ENCODE data around the gene EHD1. TPM values are rescaled to one million over a fixed set of nuclear protein-coding genes. Genes with fewer than 3 reads are reported as not detected.

EHD1 gene
- polyA plus RNA-seq, 2 of the 4 experiments (the other 2 are of a cell fraction) = 25.9 to 37.8 TPM

GRCh38 chr11:64849598-64850356 is 28.6 kb downstream of the EHD1 start:
- Histone ChIP-seq H3K4me1 (peaks cover 80% of the 10 kb centered on the region), H3K9me3 (no peaks in the 10 kb centered on the region), H3K27ac (peak overlapping the region; percentile 19 to 92; a peak in 4 of 6 replicates), H3K4me3 (no peak overlapping the region), H3K4me2 (no peak overlapping the region)
- 91% methylated on average over 15 of the region's 19 CpGs for WGBS (ENCODE audit: missing lambda C conversion rate)
- DNase-seq (ENCODE audit: low read depth in 1 of 2, low spot score in 1 of 2) = no peak
- POLR2A ChIA-PET = interaction anchor here (0.6 to 1.6 kb wide), 3 partner anchors 28 to 44 kb away, joined by 3 to 7 read pairs (median 3); partner anchors contain the start of gene EHD1
- TF ChIP-seq RAD21 (conservative IDR thresholded peaks at IDR 0.05 in 1 of 2, IDR thresholded peaks at IDR 0.05 in 1 of 2) (0 out of 5 replicates have a peak, but pooled peaks of 1 of the 2 experiments have one; percentile 2), FOSB (CRISPR knock-in tag; IDR thresholded peaks at IDR 0.05) (no peak), HOXA7 (CRISPR knock-in tag; IDR thresholded peaks at IDR 0.05) (no peak)
- no peak for ATAC-seq
- CTCF ChIA-PET = interaction anchor here (1.2 to 39.4 kb wide), 12 partner anchors 11 to 268 kb away, joined by 3 to 1607 read pairs (median 8); partner anchors contain the start of genes ARL2, BATF2, EHD1 and TM7SF2
- no peak for FAIRE-seq

- DNase-seq (ENCODE audit: low read depth in 1 of 2, low spot score in 1 of 2) (no peak), ATAC-seq (no peak), FAIRE-seq (no peak)
- WGBS (ENCODE audit: missing lambda C conversion rate) = 90% methylated on average over 15 of the region's 16 CpGs
- TF ChIP-seq CTCF (IDR thresholded peaks at IDR 0.05) (peak; percentile 24; the same call in 2 of the 3 replicates), EP300 (IDR thresholded peaks at IDR 0.05) (no peak), HMGXB4 (CRISPR knock-in tag; IDR thresholded peaks at IDR 0.05; ENCODE audit: borderline replicate concordance) (no peak), FOSB (CRISPR knock-in tag; IDR thresholded peaks at IDR 0.05) (no peak), HES2 (IDR thresholded peaks at IDR 0.05) (no peak), ZNF302 (CRISPR knock-in tag; IDR thresholded peaks at IDR 0.05) (no peak)
- H3K27ac ChIP-seq = peak overlapping the region; percentile 9 to 92; a peak in 5 of 6 replicates
- CTCF ChIA-PET = interaction anchor here (0.6 to 39.4 kb wide), 20 partner anchors 12 to 661 kb away, joined by 3 to 1607 read pairs (median 4); partner anchors contain the start of genes ARL2, BATF2, EHD1 and RASGRP2
- no peak overlapping the region for H3K4me3 ChIP-seq
- H3K9me3 ChIP-seq = no peaks in the 10 kb centered on the region
- H3K4me1 ChIP-seq = peaks cover 74% of the 10 kb centered on the region
- H3K4me2 ChIP-seq = 0 out of 3 replicates have a peak overlapping the region, but pooled peaks have one; percentile 4
- POLR2A ChIA-PET = interaction anchor here (1.0 to 1.7 kb wide), 5 partner anchors 29 to 148 kb away, joined by 3 to 7 read pairs (median 4); partner anchors contain the start of genes BATF2 and EHD1
Measured at GRCh38 chr11:64848826-64849597, 29.4 kb downstream of the EHD1 start.

- CTCF ChIA-PET = interaction anchor here (0.6 to 39.4 kb wide), 29 partner anchors 9 to 660 kb away, joined by 3 to 1607 read pairs (median 4); partner anchors contain the start of genes ARL2, BATF2, EHD1 and RASGRP2
- Histone ChIP-seq H3K27ac (peak overlapping the region; percentile 9 to 92; a peak in 4 of 6 replicates), H3K4me2 (0 out of 3 replicates have a peak overlapping the region, but pooled peaks have one; percentile 4), H3K4me1 (peaks cover 74% of the 10 kb centered on the region), H3K9me3 (no peaks in the 10 kb centered on the region), H3K4me3 (no peak overlapping the region)
- DNase-seq (ENCODE audit: low read depth in 1 of 2, low spot score in 1 of 2) (no peak), ATAC-seq (no peak), FAIRE-seq (no peak)
- WGBS (ENCODE audit: missing lambda C conversion rate) = 83% methylated on average over 6 of the region's 6 CpGs
- POLR2A ChIA-PET = interaction anchor here (0.7 to 1.7 kb wide), 7 partner anchors 29 to 159 kb away, joined by 3 to 7 read pairs (median 3); partner anchors contain the start of genes BATF2 and EHD1
- no peak for TF ChIP-seq ZFP36 (IDR thresholded peaks at IDR 0.05; ENCODE audit: borderline replicate concordance, partially characterized antibody)
- no peak for TF ChIP-seq JUN (IDR thresholded peaks at IDR 0.05)
- no peak for TF ChIP-seq RCOR1 (IDR thresholded peaks at IDR 0.05; ENCODE audit: low read depth, low read length)
- no peak for TF ChIP-seq EP300 (IDR thresholded peaks at IDR 0.05)
- no peak for TF ChIP-seq E2F6 (IDR thresholded peaks at IDR 0.05; ENCODE audit: borderline replicate concordance, low read depth)
- TF ChIP-seq POLR2A (IDR thresholded peaks at IDR 0.05; ENCODE audit: low read length) = no peak
- TF ChIP-seq JUNB (IDR thresholded peaks at IDR 0.05) = no peak
Measured at GRCh38 chr11:64848214-64848825, 30.1 kb downstream of the EHD1 start.

All from A549 (cell line).